ENCODE results near the gene DCAF15.

DCAF15 gene

DNA sequence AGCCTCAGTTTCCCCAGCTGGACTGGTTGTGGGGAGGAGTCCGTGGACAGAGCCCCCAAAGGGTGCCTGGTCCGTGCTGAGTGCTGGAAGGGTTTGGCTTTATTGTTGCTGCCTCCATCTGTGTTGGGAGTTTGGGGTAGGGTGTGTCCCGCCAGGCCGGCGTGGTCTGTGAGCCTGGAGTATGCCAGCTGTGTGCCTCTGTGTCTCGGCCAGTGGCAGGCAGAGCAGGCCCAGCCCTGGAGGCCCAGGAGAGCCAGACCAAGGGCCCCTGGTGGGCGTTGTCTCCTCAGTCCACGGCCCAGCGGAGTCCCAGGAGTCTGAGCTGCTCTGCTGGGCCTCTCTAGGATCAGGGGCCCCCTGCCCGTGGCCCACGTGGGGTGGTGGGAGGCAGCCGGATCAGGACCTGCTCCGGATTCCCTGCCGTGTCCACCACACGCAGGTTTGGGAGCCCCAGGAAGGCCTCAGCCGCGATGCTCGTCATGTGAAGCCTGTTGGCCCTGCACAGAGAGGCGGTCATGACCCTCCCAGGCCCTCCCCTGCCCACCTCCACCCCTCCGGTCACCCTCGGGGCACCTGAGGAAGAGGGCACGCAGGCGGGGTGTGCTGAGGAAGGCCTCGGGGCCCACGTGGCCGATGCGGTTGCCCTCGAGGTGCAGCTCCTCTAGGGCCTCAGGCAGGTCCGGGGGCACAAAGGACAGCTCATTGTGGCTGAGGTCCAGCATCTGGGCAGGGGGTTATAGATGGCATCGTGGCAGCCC is 20.7 kb upstream of the DCAF15 start:
- DNase-seq, result no peak

DNA sequence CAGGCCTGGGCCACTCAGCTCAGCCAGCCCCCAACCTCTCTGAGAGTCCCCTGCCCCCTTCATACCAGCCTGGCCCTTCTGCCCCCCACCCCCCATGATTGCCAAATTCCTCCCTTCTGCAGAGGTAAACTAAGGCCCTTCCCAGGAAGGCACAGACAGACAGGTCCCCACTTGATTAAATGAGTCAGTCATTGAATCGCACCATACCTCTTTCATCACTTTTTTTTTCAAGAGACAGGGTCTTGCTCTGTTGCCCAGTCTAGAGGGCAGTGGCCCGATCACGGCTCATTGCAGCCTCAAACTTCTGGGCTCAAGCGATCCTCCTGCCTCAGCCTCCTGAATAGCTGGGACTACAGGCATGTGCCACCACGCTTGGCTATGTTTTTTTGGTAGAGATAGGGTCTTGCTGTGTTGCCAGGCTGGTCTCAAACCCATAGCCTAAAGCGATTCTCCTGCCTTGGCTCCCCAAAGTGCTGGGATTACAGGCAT is 20.1 kb upstream of the DCAF15 start:
- no peak for DNase-seq

DNA sequence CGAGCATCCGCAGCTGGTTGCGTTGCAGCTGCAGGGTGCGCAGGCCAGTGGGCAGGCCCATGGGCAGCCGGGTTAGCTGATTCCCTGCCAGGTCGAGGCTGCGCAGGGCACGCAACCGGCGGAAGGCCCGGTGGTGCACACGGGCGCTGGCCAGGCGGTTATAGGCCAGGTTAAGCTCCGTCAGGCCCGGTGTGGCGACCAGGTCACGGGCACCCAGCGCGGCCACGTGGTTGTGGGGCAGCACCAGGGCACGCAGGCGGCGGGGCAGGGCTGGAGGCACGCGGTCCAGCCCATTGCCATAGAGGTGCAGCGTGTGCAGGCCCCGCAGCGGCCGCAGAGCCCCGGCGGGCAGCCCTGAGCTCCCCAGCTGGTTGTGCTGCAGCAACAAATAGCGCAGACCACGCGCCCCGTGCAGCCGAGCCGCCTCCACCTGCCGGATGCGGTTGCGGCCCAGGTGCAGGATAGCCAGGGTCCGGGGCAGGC is 19.4 kb upstream of the DCAF15 start:
- DNase-seq, result no peak

DNA sequence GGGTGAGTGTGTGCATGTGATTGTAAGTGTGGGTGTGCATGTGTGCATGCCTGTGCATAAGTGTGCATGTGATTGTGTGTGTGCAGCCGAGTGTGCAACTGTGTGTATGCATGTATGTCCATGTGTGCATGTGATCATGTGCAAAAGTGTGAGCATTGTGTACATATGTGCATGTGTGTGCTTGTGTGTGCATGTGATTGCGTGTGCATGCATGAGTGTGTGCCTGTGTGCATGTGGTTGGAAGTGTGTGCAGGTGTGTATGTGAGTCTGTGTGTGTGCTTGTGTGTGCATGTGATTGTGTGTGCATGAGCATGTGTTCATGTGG is 17.6 kb upstream of the DCAF15 start:
- no peak for DNase-seq

DNA sequence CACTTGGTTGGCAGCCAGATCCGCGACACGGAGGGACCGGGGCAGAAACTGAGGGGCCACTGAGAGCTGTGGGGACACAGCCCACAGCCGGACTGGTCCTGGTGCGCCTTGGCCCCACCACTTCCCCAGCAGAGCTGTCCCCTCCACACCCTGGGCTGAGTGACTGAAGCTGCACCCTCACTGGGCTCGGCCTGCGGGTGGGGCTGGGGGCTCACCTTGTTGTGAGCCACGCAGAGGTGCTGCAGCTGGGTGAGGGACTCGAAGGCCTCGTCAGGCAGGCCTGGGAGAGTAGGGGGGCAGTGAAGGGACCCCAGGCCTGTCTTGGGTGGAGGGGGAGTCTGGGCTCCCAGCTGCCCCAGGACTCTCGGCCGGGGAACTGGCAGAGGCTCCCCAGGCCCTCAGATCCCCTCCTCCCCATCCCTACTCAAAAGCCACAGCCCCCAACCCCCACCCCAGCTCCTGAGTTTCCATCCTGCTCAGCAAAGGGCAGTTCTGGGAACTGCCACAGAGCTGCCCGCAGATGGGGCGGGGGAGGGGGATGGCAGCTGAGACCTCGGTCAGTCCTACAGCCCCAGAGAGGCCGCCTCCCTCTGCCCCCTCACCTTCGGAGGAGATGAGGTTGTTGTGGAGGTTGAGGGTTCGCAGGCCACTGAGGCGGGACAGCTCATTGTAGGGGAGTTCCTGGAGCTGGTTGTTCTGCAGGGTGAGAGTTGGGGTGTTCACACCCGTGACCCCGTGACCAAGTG is 16.4 kb upstream of the DCAF15 start:
- no peak for DNase-seq

DNA sequence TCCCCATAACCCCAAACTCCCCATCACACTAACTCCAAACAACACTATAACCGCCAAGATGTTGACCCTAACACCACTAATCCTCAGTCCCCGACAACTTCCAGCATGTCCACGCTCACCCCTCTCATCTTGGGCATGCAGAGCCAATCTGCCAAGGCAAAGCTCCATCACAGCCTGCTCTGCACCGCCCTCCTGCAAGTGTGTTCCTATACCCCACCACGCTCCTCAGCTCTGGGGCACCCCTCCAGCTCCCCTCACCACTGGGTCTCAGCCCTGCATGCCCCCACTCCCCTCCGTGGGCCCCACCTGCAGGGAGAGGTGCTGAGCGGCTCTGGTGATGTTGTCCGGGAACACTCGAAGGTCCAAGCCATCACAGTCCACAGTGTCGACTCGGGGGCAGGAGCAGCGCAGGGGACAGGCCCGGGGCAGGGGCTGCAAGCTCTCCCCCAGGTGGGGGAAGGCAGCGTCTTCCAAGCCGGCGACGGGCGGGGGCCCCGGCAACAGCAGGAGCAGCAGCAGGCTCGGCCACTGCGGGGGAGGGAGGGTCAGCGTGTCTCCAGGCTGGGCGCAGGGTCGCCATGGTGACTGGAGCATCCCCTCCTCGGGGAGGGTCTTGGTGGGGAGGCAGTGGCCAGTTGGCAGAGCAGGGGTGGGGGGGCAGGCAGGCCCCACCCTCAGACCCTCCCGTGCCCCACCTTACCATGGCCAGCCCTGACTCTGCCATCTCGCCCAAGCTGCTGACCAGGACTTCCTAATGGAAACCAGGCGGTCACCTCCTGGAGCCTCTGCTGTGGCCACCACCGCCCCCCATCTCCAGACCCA is 14.6 kb upstream of the DCAF15 start:
- no peak for DNase-seq

DNA sequence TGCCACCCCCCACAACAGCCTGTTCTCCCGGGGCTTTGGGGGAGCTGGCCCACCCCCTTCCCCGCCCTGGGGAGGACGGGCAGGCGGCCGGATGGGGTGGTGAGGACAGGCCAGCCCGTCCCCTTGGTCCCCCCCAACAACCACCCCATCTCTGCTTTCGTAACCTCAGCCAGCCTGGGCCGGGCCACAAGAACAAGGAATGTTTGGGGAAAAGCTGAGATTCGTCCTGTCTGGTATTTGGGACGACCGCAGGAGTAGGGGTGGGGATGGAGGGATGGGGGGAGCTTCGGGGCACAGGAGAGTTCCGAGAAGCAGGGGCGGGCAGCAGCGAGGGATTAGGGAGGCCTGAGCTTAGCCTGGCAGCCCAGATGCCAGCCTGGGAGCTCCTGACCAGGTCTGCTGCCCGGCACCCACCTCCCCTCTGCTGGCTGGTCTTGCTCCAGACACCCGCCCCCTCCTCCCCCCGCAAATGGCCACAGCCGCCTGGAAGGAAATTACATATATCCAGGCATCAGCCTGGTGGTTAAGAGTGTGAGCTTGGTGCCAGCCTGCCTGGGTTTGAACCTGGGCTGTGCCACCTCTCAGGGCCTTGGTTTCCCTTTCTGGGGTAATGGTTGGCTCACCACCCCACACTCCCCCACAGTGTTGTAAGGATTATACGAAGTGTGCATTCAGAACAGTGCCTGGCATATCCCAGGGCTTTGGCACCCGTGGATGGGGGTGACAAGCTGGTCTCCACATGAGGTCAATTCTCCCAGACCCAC is 13.8 kb upstream of the DCAF15 start, which contains the start of gene PODNL1:
Gene PODNL1, minus strand, starts transcription at position 117 of the 764 bp plus-strand sequence. CDS start 236 bp downstream, outside the sequence.
- no peak for DNase-seq

DNA sequence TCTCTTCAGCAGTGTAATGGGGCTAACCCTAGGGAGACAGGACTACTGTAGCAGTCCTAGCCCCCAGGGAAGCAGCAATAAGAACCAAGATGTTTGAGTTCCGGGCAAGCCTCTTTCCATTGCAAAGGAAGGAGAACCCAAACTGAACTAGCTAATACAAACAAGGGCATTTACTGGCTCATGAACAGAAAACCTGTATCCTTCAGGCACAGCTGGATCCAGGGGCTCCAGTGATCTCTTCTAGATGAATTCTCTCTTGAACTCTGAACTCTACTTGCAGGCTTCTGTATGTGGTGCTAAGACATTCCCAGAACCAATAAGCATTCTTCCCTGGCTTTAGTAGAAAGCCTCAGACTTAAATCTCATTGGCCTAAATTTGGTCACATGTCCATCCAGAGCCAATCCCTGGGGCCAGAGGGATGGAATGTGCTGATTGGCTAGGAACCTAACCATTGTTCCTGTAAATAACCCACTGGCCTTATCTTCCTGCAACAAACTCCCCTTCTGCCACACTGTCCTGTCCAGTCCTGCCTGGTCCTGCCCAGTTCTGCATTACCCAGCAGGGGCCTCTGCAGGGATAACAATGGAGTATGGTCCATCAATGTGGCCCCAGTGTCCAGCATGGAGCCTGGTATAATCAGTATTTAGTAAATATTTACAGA is 10.2 kb upstream of the DCAF15 start:
- no peak for DNase-seq

DNA sequence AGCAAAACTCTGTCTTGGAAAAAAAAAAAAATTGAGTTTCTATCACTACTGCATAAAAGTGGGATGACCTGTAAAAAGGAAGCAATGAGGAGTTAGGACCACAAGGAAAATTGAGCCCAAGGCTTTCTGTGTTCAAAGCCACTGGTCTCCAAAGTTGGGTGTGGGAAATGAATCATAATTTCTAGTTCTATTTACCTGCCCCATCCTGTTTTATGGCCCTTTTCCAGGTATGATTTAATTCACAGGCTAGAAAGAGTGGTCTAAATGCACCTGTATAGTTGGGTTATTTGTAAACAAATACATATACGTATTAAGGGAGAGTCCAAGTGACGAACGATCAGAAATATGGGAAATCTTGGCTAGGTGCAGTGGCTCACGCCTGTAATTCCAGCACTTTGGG is 5.9 kb upstream of the DCAF15 start:
- DNase-seq, result no peak

DNA sequence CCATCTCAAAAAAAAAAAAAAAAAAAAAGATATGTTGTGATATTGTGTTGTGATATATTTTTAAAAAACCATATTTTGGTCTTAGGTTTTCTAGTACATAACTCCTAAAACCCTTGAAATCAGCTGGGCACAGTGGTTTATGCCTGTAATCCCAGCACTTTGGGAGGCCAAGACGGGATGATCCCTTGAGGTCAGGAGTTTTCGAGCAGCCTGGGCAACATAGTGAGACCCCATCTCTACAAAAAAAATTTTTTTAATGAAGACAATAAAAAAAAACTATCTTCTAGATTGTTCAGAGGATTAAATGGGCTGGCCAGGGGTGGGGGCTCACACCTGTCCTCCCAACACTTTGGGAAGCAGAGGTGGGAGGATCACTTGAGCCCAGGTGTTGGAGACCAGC is 1.3 kb upstream of the DCAF15 start:
- DNase-seq, result no peak

DNA sequence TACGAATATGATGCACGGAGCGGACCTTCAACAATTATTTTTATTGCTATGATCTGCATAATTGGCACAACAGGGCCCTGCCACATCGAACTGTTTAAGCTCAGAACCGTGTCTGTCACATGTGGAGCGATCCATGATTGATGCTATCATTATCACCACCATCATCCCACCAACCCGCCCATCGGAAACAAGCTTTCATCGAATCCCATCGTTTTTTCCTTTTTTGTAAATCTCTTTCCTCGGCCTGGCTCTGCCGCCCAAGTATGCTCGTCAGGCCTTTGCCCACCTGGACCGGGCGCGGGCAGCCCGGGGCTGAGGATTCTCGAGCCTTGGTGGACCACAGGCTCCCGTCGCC is 533 bp upstream of the DCAF15 start:
- DNase-seq, result no peak

DNA sequence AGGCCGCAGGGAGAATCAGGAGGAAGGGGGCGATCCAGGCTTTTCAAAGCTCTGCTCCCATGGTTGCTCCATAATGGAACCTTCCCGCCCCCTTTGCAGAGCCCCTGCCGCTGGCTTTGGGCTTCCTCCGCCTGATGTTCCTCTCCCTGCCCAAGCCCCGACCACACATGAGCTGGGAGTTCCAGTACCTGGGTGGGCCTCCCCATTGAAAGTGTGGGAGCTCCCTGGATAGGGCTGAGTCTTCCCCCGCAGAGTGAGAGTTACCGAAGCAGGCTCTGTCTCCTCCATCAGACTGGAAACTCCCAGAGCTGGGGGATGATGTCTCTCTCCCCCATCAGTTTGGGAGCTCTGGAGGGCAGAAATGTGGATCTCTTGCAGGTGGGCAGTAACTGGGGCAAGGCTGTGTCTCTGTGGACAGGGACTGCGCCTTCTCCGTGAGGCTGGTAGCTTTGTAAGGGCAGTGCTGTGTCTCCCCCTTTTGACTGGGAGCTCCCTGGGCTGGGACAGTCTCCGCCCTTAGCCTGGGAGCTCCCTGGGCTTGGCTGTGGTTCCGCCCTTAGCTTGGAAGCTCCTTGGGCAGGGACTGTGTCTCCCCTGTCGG is 722 bp downstream of the DCAF15 start:
- no peak for DNase-seq

DNA sequence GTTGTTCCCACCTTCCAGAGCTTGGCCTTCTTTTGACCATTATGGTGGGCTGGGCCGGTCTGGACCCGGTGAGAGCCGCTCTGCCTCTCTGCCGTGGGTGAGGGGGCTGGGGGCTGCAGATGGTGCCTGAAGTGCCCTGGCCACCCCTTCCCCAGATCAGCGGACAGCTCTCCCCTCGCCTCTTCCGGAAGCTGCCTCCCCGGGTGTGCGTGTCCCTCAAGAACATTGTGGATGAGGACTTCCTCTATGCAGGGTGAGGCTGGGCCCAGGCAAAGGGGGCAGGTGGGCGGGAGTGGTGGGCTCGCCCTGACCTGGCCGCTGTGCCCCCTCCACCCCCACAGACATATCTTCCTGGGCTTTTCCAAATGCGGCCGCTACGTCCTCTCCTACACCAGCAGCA is 1.9 kb downstream of the DCAF15 start:
- DNase-seq, result no peak

DNA sequence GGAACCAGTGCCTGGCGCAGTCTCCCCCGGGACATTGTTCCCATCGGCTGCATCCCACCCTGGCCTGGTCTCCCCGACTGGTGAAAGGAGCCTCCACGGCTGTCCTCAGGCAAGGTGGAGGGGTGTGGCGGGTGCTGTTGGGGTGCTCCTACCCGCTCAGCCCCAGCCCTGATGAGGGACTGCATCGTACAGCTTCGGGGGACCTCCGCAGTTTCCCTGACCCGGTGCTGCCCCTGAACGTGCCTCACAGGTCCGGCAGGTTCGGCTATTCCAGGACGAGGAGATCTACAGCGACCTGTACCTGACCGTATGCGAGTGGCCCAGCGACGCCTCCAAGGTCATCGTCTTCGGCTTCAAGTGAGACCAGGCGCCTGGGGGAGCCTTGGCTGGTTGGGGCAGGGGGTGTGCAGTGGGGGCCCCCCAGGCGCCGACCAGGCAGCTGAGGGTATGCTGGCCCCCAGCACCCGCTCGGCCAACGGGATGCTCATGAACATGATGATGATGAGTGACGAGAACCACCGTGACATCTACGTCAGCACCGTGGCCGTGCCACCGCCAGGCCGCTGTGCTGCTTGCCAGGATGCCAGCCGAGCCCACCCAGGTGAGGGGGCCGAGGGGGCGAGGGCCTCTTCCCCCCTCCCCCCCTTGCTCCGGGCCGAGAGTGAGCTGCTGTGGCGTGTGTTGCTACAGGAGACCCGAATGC is 3.5 kb downstream of the DCAF15 start:
- DNase-seq, result no peak

DNA sequence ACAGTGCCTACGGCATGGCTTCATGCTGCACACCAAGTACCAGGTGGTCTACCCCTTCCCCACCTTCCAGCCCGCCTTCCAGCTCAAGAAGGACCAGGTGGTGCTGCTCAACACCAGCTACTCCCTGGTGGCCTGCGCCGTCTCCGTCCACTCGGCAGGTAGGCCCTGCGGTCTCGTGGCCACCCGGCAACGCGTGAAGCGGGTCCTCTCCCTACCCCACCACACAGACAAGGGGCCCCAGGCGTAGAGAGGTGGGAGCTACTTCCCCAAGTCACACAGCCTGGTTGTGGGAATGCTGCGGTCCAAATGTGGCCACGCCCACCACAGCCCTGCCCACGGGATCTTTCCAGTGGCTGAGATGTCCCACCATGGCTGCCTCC is 4.0 kb downstream of the DCAF15 start:
- DNase-seq, result no peak

DNA sequence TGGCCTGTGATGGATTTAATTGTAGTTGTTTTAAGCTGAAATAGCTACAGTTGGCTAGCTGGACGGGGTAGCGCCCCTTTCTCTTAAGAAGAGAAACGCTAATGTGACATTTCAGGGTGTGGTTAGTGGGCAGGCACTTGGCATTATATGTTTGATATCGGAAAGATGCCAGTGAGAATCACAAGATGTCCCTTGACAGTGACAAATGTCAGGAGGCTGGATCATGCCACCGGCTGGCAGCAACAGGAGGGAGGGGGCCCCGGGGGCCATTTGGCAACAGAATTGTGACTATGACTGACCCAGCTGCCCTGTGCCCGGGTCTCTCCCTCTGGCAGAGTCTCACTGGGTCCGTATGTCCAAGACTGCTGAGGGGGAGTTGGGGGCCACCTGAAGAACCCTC is 4.7 kb downstream of the DCAF15 start:
- DNase-seq, result no peak

DNA sequence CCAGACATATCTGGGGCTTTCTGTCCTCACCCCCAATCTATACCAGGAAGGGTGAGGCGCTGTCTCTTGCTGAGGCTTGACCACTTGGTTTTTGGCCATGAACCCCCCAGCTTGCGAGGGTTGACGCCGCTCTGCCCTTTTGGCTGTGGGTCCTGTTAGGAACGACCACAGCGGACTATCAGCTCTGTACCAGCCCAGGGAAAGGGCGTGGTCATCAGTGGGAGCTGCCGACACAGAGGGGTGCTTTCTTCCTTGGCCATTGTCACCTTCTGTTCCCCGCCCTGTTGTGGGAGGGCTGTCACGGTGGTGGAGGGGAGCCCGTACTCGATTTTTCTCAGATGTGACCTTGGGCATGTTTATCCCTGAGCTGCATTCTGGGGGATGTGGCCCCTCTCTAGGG is 5.7 kb downstream of the DCAF15 start:
- DNase-seq, result no peak

DNA sequence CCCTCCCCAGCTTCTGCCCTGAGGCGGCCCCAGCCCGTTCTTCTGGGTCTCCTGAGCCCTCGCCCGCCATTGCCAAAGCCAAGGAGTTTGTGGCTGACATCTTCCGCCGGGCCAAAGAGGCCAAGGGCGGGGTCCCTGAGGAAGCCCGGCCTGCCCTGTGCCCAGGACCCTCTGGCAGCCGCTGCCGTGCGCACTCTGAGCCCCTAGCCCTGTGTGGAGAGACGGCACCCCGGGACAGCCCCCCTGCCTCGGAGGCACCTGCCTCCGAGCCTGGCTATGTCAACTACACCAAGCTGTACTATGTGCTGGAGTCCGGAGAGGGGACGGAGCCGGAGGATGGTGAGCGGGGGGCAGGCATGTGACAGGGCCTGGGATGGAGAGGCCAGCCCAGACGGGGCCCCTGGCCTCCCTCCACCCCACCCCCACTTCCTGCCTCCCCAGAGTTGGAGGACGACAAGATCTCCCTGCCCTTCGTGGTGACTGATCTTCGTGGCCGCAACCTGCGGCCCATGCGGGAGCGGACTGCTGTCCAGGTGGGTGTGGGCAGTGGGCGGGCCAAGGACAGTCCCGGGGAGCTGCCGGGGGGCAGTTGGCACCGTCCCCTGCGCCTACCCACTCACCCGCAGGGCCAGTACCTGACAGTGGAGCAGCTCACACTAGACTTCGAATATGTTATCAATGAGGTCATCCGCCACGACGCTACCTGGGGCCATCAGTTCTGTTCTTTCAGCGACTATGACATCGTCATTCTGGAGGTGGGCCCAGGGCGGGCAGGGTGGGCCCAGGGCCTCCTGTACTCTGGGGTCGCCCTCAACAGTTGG is 7.0 kb downstream of the DCAF15 start:
- no peak for DNase-seq

DNA sequence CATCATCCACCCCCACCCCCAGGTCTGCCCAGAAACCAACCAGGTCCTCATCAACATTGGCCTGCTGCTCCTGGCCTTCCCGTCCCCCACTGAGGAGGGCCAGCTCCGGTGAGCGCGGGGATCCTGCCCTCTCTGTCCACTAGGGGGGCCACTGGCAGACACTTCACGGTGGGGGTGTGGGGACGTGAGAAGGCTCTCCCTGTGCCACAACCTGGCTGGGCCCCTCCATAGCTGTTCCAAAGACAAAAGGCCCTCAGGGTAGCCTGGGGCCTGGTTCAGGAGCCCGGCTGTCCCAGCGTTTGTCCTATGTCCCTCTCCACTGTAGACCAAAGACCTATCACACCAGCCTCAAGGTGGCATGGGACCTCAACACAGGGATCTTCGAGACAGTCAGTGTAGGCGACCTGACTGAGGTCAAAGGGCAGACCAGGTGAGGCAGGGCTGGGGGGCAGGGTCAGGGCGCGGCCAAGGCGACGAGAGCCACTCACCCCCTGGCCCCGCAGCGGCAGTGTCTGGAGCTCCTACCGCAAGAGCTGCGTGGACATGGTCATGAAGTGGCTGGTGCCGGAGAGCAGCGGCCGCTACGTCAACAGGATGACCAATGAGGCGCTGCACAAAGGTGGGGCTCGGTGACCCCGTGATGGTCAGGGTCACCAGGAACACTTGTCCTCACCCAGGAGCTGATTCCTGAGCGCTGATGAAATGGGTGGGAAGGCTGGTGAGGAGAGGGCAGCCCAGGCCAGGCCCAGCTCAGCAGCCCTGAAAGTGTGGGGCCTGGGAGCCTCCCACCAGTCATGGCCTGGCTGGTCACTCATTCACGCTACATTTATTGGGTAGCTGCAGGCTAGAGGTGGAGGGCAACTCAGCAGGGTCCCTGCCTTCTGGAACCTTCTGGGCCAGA is 7.9 kb downstream of the DCAF15 start:
- DNase-seq, result no peak
